Stimulated activated CD8-positive, alpha-beta memory T cell treated with anti-CD3 and anti-CD28 coated beads, Interleukin-7, amount 100 ng/mL, for 24 hours (primary cell): ENCODE results near the gene KANSL1.
"Not testable (repeated sequence)": the region's sequence is repeated elsewhere in the genome, so short reads cannot be mapped to it uniquely, and the experiment has no call there.

Source experiments
- DNase-seq: peaks from one replicate; pipeline ENCODE4 v3.0.0-alpha.2; 2020; ENCODE audit warnings: low read depth

Gene KANSL1

GRCh38 chr17:46019408-46019925 lies 173.8 kb downstream of the KANSL1 start:
- DNase-seq, result not testable (repeated sequence)

GRCh38 chr17:46013502-46014165 lies 179.6 kb downstream of the KANSL1 start:
- DNase-seq, result no peak

- DNase-seq, result no peak
Observed at GRCh38 chr17:46013127-46013501, 180.1 kb downstream of the KANSL1 start.

GRCh38 chr17:46012506-46013079 lies 180.6 kb downstream of the KANSL1 start:
- no peak for DNase-seq

- no peak for DNase-seq
Observed at GRCh38 chr17:46011711-46012505, 181.3 kb downstream of the KANSL1 start.

GRCh38 chr17:46010597-46011186 lies 182.5 kb downstream of the KANSL1 start:
- no peak for DNase-seq

- DNase-seq, result no peak
Observed at GRCh38 chr17:46009681-46010596, 183.3 kb downstream of the KANSL1 start.

GRCh38 chr17:46008591-46008990 lies 184.6 kb downstream of the KANSL1 start:
- no peak for DNase-seq

- no peak for DNase-seq
Observed at GRCh38 chr17:46007461-46007965, 185.7 kb downstream of the KANSL1 start.

GRCh38 chr17:46006082-46006481 lies 187.1 kb downstream of the KANSL1 start:
- not testable (repeated sequence) for DNase-seq

- no peak for DNase-seq
Observed at GRCh38 chr17:46003907-46004748, 189.1 kb downstream of the KANSL1 start.

GRCh38 chr17:46002973-46003316 lies 190.3 kb downstream of the KANSL1 start:
- no peak for DNase-seq

GRCh38 chr17:46002311-46002972 lies 190.8 kb downstream of the KANSL1 start:
- peak; percentile 52 for DNase-seq

- DNase-seq, result no peak
Observed at GRCh38 chr17:46001390-46002310, 191.6 kb downstream of the KANSL1 start.

- no peak for DNase-seq
Observed at GRCh38 chr17:46000757-46001156, 192.5 kb downstream of the KANSL1 start.

GRCh38 chr17:46000292-46000691 lies 192.9 kb downstream of the KANSL1 start:
- DNase-seq, result no peak

- DNase-seq, result no peak
Observed at GRCh38 chr17:45999900-46000290, 193.3 kb downstream of the KANSL1 start.

- DNase-seq, result no peak
Observed at GRCh38 chr17:45998987-45999899, 194.0 kb downstream of the KANSL1 start, which contains the start of gene STH. Gene STH (plus strand): TSS chr17:45999250. CDS start chr17:45999280, 30 bp downstream.
